ENCODE data around the gene SLC24A2.

Gene SLC24A2

GRCh38 chr9:19757745-19758144 lies 31.1 kb downstream of the SLC24A2 start:
- no peak for DNase-seq (ENCODE audit: low spot score)

- DNase-seq (ENCODE audit: low spot score), result no peak
Observed at GRCh38 chr9:19754921-19755320, 33.9 kb downstream of the SLC24A2 start.

GRCh38 chr9:19748278-19749126 lies 40.3 kb downstream of the SLC24A2 start:
- no peak for DNase-seq (ENCODE audit: low spot score)

GRCh38 chr9:19746223-19746622 lies 42.6 kb downstream of the SLC24A2 start:
- no peak for DNase-seq (ENCODE audit: low spot score)

DNA sequence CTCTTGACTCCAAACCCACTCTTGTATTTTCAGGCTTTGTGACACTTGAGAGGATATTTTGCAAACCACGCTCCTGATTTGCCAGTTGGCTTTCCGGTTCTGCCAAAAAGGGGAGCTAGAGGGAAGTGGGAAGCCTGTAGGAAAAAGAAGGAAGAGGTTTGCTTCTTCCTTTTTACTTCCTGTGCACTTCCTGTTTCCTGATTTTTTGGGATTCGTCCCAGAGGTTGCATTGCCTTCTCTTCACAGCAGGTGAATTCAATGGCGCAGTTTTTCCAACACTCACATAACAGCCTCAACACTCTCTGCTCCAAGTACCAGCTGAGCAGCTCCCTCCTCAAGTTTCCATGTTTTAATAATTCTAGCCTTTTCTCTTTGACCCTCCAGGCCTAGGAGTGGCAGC lies 47.7 kb downstream of the SLC24A2 start:
- no peak for DNase-seq (ENCODE audit: low spot score)

Measured in AG08396 (cell line).